ENCODE measurements around the gene DHX9. TPM values are rescaled to one million over a fixed set of nuclear protein-coding genes. Genes with fewer than 3 reads are reported as not detected.

DHX9 gene
- total and polyA plus RNA-seq, 9 of the 15 experiments (the other 6 are each of a cell fraction or from before 2014, with no cell fraction given) = 100 to 409 (median 294) TPM

DNA sequence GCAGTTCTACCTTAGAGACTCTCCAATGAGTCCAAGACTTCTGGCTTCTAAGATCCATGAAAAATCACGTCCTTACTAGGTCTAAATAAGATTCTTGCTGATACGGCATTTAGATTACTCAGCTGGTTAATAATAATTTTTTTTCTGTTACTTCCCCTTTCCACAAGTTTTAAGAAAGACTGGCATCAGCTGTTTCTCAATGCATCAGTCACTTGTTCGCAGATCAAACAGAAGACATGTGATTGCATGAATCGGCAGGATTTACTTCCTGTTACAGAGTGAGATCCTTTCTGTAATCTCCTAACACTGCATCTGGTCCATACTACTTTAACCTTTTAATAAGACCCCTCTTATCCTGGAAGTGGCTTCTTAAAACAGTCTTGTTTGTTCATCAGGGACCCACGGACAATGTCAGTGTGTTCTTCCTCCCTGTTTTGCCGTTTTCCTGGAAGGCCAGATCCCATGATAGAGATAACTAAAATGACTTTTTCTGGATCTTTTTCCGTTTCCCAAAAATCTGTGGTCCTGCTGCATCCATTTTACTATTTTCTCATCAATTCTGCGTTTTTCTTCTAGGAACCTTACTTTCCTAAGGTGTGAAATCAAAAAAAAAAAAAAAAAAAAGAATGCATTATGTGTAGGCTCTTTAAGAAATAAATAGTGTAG lies 43.5 kb upstream of the DHX9 start (continued):
- TF ChIP-seq SIRT6 (IDR thresholded peaks at IDR 0.05; ENCODE audit: low read depth, low read length) = no peak
- no peak; the same call in 1 of the 2 replicates for TF ChIP-seq CBFA2T2 (conservative IDR thresholded peaks at IDR 0.05)
- TF ChIP-seq ZNF57 (CRISPR knock-in tag; IDR thresholded peaks at IDR 0.05) = no peak
- TF ChIP-seq, protein P1, sequence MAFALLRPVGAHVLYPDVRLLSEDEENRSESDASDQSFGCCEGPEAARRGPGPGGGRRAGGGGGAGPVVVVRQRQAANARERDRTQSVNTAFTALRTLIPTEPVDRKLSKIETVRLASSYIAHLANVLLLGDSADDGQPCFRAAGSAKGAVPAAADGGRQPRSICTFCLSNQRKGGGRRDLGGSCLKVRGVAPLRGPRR (CRISPR knock-in tag; IDR thresholded peaks at IDR 0.05) = no peak
- TF ChIP-seq POLR3A (IDR thresholded peaks at IDR 0.05; ENCODE audit: borderline replicate concordance, extremely low read depth, insufficient read depth, insufficient read length) = no peak
- peak; percentile 36 for TF ChIP-seq TAL1 (IDR thresholded peaks at IDR 0.05)
- TF ChIP-seq BRCA1 (IDR thresholded peaks at IDR 0.05) = no peak
- no peak for TF ChIP-seq BRCA1 (CRISPR knock-in tag; IDR thresholded peaks at IDR 0.05)
- TF ChIP-seq SETDB1 (IDR thresholded peaks at IDR 0.05; ENCODE audit: low read length) = no peak
- no peak for TF ChIP-seq CBX5 (IDR thresholded peaks at IDR 0.05; ENCODE audit: borderline replicate concordance, low read depth)
- TF ChIP-seq JUN (IDR thresholded peaks at IDR 0.05; ENCODE audit: borderline replicate concordance, low read depth, low read length) = no peak
- TF ChIP-seq JUN (CRISPR knock-in tag; IDR thresholded peaks at IDR 0.05; ENCODE audit: borderline replicate concordance) = no peak
- TF ChIP-seq ZNF354B (CRISPR knock-in tag; IDR thresholded peaks at IDR 0.05) = no peak
- TF ChIP-seq, protein P2, sequence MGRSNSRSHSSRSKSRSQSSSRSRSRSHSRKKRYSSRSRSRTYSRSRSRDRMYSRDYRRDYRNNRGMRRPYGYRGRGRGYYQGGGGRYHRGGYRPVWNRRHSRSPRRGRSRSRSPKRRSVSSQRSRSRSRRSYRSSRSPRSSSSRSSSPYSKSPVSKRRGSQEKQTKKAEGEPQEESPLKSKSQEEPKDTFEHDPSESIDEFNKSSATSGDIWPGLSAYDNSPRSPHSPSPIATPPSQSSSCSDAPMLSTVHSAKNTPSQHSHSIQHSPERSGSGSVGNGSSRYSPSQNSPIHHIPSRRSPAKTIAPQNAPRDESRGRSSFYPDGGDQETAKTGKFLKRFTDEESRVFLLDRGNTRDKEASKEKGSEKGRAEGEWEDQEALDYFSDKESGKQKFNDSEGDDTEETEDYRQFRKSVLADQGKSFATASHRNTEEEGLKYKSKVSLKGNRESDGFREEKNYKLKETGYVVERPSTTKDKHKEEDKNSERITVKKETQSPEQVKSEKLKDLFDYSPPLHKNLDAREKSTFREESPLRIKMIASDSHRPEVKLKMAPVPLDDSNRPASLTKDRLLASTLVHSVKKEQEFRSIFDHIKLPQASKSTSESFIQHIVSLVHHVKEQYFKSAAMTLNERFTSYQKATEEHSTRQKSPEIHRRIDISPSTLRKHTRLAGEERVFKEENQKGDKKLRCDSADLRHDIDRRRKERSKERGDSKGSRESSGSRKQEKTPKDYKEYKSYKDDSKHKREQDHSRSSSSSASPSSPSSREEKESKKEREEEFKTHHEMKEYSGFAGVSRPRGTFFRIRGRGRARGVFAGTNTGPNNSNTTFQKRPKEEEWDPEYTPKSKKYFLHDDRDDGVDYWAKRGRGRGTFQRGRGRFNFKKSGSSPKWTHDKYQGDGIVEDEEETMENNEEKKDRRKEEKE (IDR thresholded peaks at IDR 0.05; ENCODE audit: borderline replicate concordance in 1 of 2, control insufficient read depth in 1 of 2, low read depth in 2 of 2, low read length in 1 of 2) = no peak
- TF ChIP-seq ZKSCAN3 (CRISPR knock-in tag; IDR thresholded peaks at IDR 0.05) = no peak
- no peak for TF ChIP-seq NEUROD1 (IDR thresholded peaks at IDR 0.05; ENCODE audit: borderline replicate concordance, low read depth, low read length, partially characterized antibody)
- TF ChIP-seq, protein P3, sequence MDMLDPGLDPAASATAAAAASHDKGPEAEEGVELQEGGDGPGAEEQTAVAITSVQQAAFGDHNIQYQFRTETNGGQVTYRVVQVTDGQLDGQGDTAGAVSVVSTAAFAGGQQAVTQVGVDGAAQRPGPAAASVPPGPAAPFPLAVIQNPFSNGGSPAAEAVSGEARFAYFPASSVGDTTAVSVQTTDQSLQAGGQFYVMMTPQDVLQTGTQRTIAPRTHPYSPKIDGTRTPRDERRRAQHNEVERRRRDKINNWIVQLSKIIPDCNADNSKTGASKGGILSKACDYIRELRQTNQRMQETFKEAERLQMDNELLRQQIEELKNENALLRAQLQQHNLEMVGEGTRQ (CRISPR knock-in tag; IDR thresholded peaks at IDR 0.05) = no peak
- no peak for TF ChIP-seq HIVEP1 (CRISPR knock-in tag; IDR thresholded peaks at IDR 0.05)
- TF ChIP-seq, protein P4, sequence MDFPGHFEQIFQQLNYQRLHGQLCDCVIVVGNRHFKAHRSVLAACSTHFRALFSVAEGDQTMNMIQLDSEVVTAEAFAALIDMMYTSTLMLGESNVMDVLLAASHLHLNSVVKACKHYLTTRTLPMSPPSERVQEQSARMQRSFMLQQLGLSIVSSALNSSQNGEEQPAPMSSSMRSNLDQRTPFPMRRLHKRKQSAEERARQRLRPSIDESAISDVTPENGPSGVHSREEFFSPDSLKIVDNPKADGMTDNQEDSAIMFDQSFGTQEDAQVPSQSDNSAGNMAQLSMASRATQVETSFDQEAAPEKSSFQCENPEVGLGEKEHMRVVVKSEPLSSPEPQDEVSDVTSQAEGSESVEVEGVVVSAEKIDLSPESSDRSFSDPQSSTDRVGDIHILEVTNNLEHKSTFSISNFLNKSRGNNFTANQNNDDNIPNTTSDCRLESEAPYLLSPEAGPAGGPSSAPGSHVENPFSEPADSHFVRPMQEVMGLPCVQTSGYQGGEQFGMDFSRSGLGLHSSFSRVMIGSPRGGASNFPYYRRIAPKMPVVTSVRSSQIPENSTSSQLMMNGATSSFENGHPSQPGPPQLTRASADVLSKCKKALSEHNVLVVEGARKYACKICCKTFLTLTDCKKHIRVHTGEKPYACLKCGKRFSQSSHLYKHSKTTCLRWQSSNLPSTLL (IDR thresholded peaks at IDR 0.05) = no peak

All from K562 (cell line).